Activated CD8-positive, alpha-beta T cell treated with anti-CD3 and anti-CD28 coated beads for 36 hours (primary cell): Measurements from ENCODE around the gene ERAS. TPM values are rescaled to one million over a fixed set of nuclear protein-coding genes. Genes with fewer than 3 reads are reported as not detected.
A peak's percentile ranks its signal among the peaks of the same experiment; 100 is the strongest.

Source experiments
- ATAC-seq: fragments of 200-7000 bp; cut with Tn5 transposase; one replicate; pipeline ENCODE4 v1.10.0; 2021; ENCODE audit warnings: mild to moderate bottlenecking, moderate library complexity
- CTCF ChIA-PET: fragments of 350-600 bp; sonication (Branson Sonifier 250); formaldehyde crosslinking; loops from one replicate; lab custom pipeline; 2021; ENCODE audit warnings: antibody characterized with exemption; lab: Charles Lee
- POLR2A ChIA-PET: fragments of 350-600 bp; sonication (Branson Sonifier 250); formaldehyde crosslinking; loops from one replicate; lab custom pipeline; 2021; ENCODE audit warnings: antibody characterized with exemption; lab: Charles Lee
- DNase-seq: peaks from one replicate; pipeline ENCODE4 v3.0.0-alpha.2; 2020
- H3K27ac Mint-ChIP-seq: one replicate; pipeline ENCODE4 v1.8.0; 2021; ENCODE audit warnings: mild to moderate bottlenecking, mixed read lengths
- H3K27me3 Mint-ChIP-seq: one replicate; pipeline ENCODE4 v1.8.0; 2021; ENCODE audit warnings: mixed read lengths
- H3K36me3 Mint-ChIP-seq: one replicate; pipeline ENCODE4 v1.8.0; 2021; ENCODE audit warnings: low read depth, mixed read lengths
- H3K4me1 Mint-ChIP-seq: one replicate; pipeline ENCODE4 v1.8.0; 2021; ENCODE audit warnings: low read depth, mixed read lengths
- H3K4me3 Mint-ChIP-seq: one replicate; pipeline ENCODE4 v1.8.0; 2021; ENCODE audit warnings: mild to moderate bottlenecking, moderate library complexity, mixed read lengths
- H3K9me3 Mint-ChIP-seq: one replicate; pipeline ENCODE4 v1.8.0; 2021; ENCODE audit warnings: mixed read lengths
- CTCF ChIP-seq: fragments of 200-600 bp; IDR thresholded peaks from one replicate; pipeline ENCODE4 v1.8.0; 2022; ENCODE audit warnings: antibody characterized with exemption, mild to moderate bottlenecking
- intact Hi-C: fragments of 100-400 bp; cut with micrococcal nuclease; formaldehyde crosslinking; loops from one replicate; pipeline ENCODE4 v1.10.0; 2022
- total RNA-seq, 2 experiments: library from RNA; stranded (reverse); gene quantifications; one replicate each; pipeline ENCODE4 v1.2.3, GENCODE V29; 2021

Gene ERAS
- total RNA-seq, 2 experiments from 2014 or later: not detected

GRCh38 chrX:48794911-48795515, 31.3 kb upstream of the ERAS start:
- ChIA-PET CTCF (no interaction called here), POLR2A (no interaction called here)
- ATAC-seq: no peak
- TF ChIP-seq CTCF: no peak
- Mint-ChIP-seq H3K36me3 (no peaks in the 10 kb centered on the region), H3K27me3 (no peaks in the 10 kb centered on the region), H3K4me3 (no peak overlapping the region), H3K27ac (no peak overlapping the region), H3K4me1 (no peaks in the 10 kb centered on the region), H3K9me3 (no peaks in the 10 kb centered on the region)
- no peak for DNase-seq
- intact Hi-C loops: no loop called here

- H3K27me3 Mint-ChIP-seq: no peaks in the 10 kb centered on the region
- peaks cover 10% of the 10 kb centered on the region for H3K4me1 Mint-ChIP-seq
- no peaks in the 10 kb centered on the region for H3K36me3 Mint-ChIP-seq
- ChIA-PET CTCF (interaction anchor here (1.6 kb wide), 1 partner anchor 246 kb away, joined by 3 read pairs; no protein-coding TSS in a partner anchor), POLR2A (no interaction called here)
- no peak overlapping the region for H3K4me3 Mint-ChIP-seq
- no peak for DNase-seq
- H3K27ac Mint-ChIP-seq: no peak overlapping the region
- TF ChIP-seq CTCF: no peak
- no peaks in the 10 kb centered on the region for H3K9me3 Mint-ChIP-seq
- intact Hi-C loops: no loop called here
- ATAC-seq: no peak
Observed at GRCh38 chrX:48798318-48798717, 28.0 kb upstream of the ERAS start.

- Mint-ChIP-seq H3K27me3 (no peaks in the 10 kb centered on the region), H3K27ac (peak overlapping the region; percentile 99), H3K9me3 (no peaks in the 10 kb centered on the region), H3K4me1 (peaks cover 15% of the 10 kb centered on the region), H3K36me3 (peaks cover 8% of the 10 kb centered on the region), H3K4me3 (peak overlapping the region; percentile 94)
- ChIA-PET CTCF (interaction anchor here (1.1 to 1.4 kb wide), 2 partner anchors 117 to 157 kb away, joined by 3 to 4 read pairs; partner anchors contain the start of gene WAS), POLR2A (interaction anchor here (1.0 to 2.5 kb wide), 4 partner anchors 64 to 117 kb away, joined by 3 to 8 read pairs (median 5); partner anchors contain the start of genes SUV39H1 and WAS)
- TF ChIP-seq CTCF: no peak
- DNase-seq (no peak), ATAC-seq (no peak)
- intact Hi-C loops: loop anchor here (5.0 kb wide), 1 partner anchor 137 kb away; no protein-coding TSS in a partner anchor
Observed at GRCh38 chrX:48800574-48801279, 25.6 kb upstream of the ERAS start.

GRCh38 chrX:48801280-48802088, 24.8 kb upstream of the ERAS start, which contains the start of gene HDAC6:
HDAC6 (plus strand) TSS chrX:48802067; CDS start chrX:48802693, 626 bp downstream.
- peaks cover 8% of the 10 kb centered on the region for H3K36me3 Mint-ChIP-seq
- intact Hi-C loops: loop anchor here (5.0 kb wide), 1 partner anchor 136 kb away; no protein-coding TSS in a partner anchor
- ATAC-seq: peak; percentile 87
- ChIA-PET POLR2A (interaction anchor here (0.7 to 2.5 kb wide), 5 partner anchors 65 to 210 kb away, joined by 3 to 8 read pairs (median 4); partner anchors contain the start of genes SUV39H1 and WAS), CTCF (interaction anchor here (1.0 to 1.4 kb wide), 3 partner anchors 118 to 157 kb away, joined by 3 to 4 read pairs (median 3); partner anchors contain the start of gene WAS)
- H3K27ac Mint-ChIP-seq: peak within 1 kb of the TSS; percentile 99
- no peak for TF ChIP-seq CTCF
- peaks cover 20% of the 10 kb centered on the region for H3K4me1 Mint-ChIP-seq
- H3K9me3 Mint-ChIP-seq: no peaks in the 10 kb centered on the region
- H3K27me3 Mint-ChIP-seq: no peaks in the 10 kb centered on the region
- peak; percentile 96 for DNase-seq
- H3K4me3 Mint-ChIP-seq: peak within 1 kb of the TSS; percentile 94
